ENCODE measurements around the gene NCAN. TPM values are rescaled to one million over a fixed set of nuclear protein-coding genes. Genes with fewer than 3 reads are reported as not detected.
"Not testable (repeated sequence)": the region's sequence is repeated elsewhere in the genome, so short reads cannot be mapped to it uniquely, and the experiment has no call there.

The NCAN gene
- polyA plus RNA-seq, 1 donor from 2014 or later: 52.1 TPM

- Histone ChIP-seq H3F3A (ENCODE audit: insufficient read depth, low read length, poor library complexity, severe bottlenecking) (no peaks in the 10 kb centered on the region), H3K9ac (ENCODE audit: low read length) (no peak overlapping the region), H3K9me3 (ENCODE audit: low read length) (no peaks in the 10 kb centered on the region), H3K4me2 (ENCODE audit: low read length) (no peak overlapping the region), H2AFZ (ENCODE audit: low read depth, low read length) (no peak overlapping the region), H3K27ac (ENCODE audit: low read length) (no peak overlapping the region), H3K9me2 (ENCODE audit: insufficient read depth, low read length) (no peaks in the 10 kb centered on the region), H3K36me3 (ENCODE audit: insufficient read depth, low read length) (peaks cover 8% of the 10 kb centered on the region), H3K79me2 (replicated peaks; ENCODE audit: insufficient read depth, low read length) (no peaks in the 10 kb centered on the region), H3K27me3 (ENCODE audit: insufficient read depth, low read depth, low read length) (no peaks in the 10 kb centered on the region), H4K20me1 (ENCODE audit: insufficient read depth) (no peaks in the 10 kb centered on the region), H3K4me3 (ENCODE audit: low read length) (no peak overlapping the region)
- TF ChIP-seq POLR2AphosphoS5 (IDR thresholded peaks at IDR 0.05): no peak
- no peak for TF ChIP-seq MXI1 (conservative IDR thresholded peaks at IDR 0.05; ENCODE audit: poor library complexity, severe bottlenecking)
- no peak for TF ChIP-seq TAF1 (IDR thresholded peaks at IDR 0.05; ENCODE audit: low read depth)
- TF ChIP-seq EP300 (conservative IDR thresholded peaks at IDR 0.05; ENCODE audit: poor library complexity, severe bottlenecking): no peak
- no peak for TF ChIP-seq SMC3 (conservative IDR thresholded peaks at IDR 0.05; ENCODE audit: poor library complexity)
- TF ChIP-seq, protein P1, sequence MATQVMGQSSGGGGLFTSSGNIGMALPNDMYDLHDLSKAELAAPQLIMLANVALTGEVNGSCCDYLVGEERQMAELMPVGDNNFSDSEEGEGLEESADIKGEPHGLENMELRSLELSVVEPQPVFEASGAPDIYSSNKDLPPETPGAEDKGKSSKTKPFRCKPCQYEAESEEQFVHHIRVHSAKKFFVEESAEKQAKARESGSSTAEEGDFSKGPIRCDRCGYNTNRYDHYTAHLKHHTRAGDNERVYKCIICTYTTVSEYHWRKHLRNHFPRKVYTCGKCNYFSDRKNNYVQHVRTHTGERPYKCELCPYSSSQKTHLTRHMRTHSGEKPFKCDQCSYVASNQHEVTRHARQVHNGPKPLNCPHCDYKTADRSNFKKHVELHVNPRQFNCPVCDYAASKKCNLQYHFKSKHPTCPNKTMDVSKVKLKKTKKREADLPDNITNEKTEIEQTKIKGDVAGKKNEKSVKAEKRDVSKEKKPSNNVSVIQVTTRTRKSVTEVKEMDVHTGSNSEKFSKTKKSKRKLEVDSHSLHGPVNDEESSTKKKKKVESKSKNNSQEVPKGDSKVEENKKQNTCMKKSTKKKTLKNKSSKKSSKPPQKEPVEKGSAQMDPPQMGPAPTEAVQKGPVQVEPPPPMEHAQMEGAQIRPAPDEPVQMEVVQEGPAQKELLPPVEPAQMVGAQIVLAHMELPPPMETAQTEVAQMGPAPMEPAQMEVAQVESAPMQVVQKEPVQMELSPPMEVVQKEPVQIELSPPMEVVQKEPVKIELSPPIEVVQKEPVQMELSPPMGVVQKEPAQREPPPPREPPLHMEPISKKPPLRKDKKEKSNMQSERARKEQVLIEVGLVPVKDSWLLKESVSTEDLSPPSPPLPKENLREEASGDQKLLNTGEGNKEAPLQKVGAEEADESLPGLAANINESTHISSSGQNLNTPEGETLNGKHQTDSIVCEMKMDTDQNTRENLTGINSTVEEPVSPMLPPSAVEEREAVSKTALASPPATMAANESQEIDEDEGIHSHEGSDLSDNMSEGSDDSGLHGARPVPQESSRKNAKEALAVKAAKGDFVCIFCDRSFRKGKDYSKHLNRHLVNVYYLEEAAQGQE (IDR thresholded peaks at IDR 0.05; ENCODE audit: borderline replicate concordance): no peak
- no peak for TF ChIP-seq RAD21 (conservative IDR thresholded peaks at IDR 0.05)
- TF ChIP-seq CTCF (IDR thresholded peaks at IDR 0.05; ENCODE audit: poor library complexity, severe bottlenecking): no peak
Measured at GRCh38 chr19:19240476-19240875, 28.7 kb downstream of the NCAN start.

GRCh38 chr19:19250196-19250801, 38.5 kb downstream of the NCAN start:
- H3K27ac ChIP-seq (ENCODE audit: low read length): no peak overlapping the region
- H3K4me3 ChIP-seq (ENCODE audit: low read length): no peak overlapping the region
- H2AFZ ChIP-seq (ENCODE audit: low read depth, low read length): no peak overlapping the region
- H3K79me2 ChIP-seq (replicated peaks; ENCODE audit: insufficient read depth, low read length): no peaks in the 10 kb centered on the region
- H3K36me3 ChIP-seq (ENCODE audit: insufficient read depth, low read length): peaks cover 10% of the 10 kb centered on the region
- no peaks in the 10 kb centered on the region for H4K20me1 ChIP-seq (ENCODE audit: insufficient read depth)
- no peak overlapping the region for H3K4me2 ChIP-seq (ENCODE audit: low read length)
- TF ChIP-seq, protein P1 (IDR thresholded peaks at IDR 0.05; ENCODE audit: borderline replicate concordance): no peak
- no peak for TF ChIP-seq EZH2 (IDR thresholded peaks at IDR 0.05; ENCODE audit: borderline replicate concordance, insufficient read depth, low read length, poor library complexity, severe bottlenecking)
- no peak for TF ChIP-seq MXI1 (conservative IDR thresholded peaks at IDR 0.05; ENCODE audit: poor library complexity, severe bottlenecking)
- H3K9me2 ChIP-seq (ENCODE audit: insufficient read depth, low read length): no peaks in the 10 kb centered on the region
- no peaks in the 10 kb centered on the region for H3F3A ChIP-seq (ENCODE audit: insufficient read depth, low read length, poor library complexity, severe bottlenecking)
- no peaks in the 10 kb centered on the region for H3K9me3 ChIP-seq (ENCODE audit: low read length)
- no peak overlapping the region for H3K9ac ChIP-seq (ENCODE audit: low read length)
- no peaks in the 10 kb centered on the region for H3K27me3 ChIP-seq (ENCODE audit: insufficient read depth, low read depth, low read length)

- H3F3A ChIP-seq (ENCODE audit: insufficient read depth, low read length, poor library complexity, severe bottlenecking); H3K79me2 ChIP-seq (replicated peaks; ENCODE audit: insufficient read depth, low read length); H4K20me1 ChIP-seq (ENCODE audit: insufficient read depth); H3K4me3 ChIP-seq (ENCODE audit: low read length); H3K27ac ChIP-seq (ENCODE audit: low read length); H3K9me2 ChIP-seq (ENCODE audit: insufficient read depth, low read length); H3K27me3 ChIP-seq (ENCODE audit: insufficient read depth, low read depth, low read length); H2AFZ ChIP-seq (ENCODE audit: low read depth, low read length); H3K9ac ChIP-seq (ENCODE audit: low read length); H3K4me2 ChIP-seq (ENCODE audit: low read length); H3K9me3 ChIP-seq (ENCODE audit: low read length): not testable (repeated sequence)
- H3K36me3 ChIP-seq (ENCODE audit: insufficient read depth, low read length): peaks cover 10% of the 10 kb centered on the region
Measured at GRCh38 chr19:19253409-19253808, 41.7 kb downstream of the NCAN start.

Data from neural cell (in vitro differentiated cells).